ENCODE results near the gene ZNF536.
"Not testable (repeated sequence)": the region's sequence is repeated elsewhere in the genome, so short reads cannot be mapped to it uniquely, and the experiment has no call there.

The ZNF536 gene

DNA sequence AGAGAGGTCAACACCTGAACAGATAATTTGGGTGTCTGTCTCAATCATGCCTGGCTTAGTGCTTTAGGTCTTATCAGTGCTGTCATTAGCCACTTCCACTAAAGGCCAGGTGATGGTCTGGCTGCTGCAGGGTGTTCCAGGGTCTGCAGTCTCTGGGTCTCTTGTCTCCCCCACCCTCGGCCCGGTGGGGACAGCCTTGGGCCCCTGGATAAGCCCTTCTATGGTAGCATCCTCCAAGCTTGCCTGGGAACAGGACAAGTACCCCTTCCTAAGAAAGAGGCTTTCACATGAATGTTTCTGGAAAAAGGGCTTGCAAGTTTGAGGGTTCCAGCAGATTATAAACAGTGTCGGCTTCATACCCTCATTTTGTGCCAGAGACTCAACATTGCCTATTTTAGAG, 29.3 kb upstream of the ZNF536 start:
- no peak for DNase-seq

DNA sequence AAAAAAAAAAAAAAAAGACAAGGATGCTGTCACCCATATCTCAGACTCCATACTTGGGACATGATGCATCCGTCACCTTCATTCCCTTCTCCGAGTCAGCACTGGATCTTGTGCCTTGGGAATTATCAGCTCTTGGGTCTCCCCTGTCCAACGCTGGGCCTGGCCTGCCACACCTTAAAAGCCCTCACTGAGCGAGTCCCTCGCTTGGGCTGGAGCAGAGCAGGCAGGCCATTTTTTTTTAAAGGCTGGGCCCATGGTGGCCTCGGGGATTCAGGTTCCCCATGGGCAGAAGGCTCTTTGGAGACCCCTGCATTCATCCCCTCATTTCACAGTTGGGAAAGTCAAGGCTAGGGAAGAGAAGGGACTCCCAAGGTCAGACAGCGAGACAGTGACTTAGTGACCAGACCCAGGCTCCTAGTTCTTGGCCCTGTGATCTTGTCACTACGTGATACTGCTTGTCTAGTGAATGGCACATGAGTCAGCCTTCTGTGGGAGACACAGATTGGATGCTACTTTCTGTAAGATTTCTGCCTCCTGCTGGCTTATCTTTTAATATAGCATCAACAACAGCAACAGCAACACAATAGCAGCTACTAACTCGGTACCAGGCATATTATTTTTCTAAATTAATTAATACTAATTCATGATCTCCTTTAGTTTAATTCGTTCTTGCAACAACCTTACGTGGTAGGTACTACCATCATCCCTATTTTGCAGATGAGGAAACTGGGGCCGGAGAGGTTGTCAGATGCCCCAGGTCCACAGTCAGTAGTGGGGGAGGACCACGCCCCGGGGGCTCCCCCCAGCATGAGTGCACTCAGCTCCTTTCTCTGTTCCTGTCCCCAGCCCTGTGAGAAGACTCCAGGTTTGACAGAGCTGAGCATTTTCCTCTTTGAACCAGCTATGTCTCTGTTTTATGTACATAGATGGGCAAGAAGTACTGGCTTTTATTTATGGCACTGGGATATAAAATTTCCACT, 27.4 kb upstream of the ZNF536 start:
- no peak for DNase-seq

DNA sequence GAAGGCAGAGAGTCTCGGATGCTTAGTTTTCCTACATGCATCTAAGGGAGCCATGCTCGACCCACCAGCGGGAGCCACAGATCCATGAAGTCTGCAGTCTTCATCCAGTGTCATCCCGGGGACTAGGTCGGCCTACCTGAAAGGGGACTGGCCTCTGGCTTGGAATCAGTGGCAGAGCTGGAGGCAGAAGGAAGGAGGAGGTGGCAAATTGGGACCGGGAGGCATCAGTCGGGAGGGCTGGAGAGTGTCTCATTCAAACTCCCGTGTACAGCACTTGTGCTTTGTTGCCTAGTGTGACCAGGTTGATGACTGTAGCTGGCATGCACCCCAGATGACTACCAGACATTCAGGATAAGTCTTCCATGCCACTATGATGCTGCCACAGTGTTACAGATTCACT, 26.5 kb upstream of the ZNF536 start:
- DNase-seq, result no peak

DNA sequence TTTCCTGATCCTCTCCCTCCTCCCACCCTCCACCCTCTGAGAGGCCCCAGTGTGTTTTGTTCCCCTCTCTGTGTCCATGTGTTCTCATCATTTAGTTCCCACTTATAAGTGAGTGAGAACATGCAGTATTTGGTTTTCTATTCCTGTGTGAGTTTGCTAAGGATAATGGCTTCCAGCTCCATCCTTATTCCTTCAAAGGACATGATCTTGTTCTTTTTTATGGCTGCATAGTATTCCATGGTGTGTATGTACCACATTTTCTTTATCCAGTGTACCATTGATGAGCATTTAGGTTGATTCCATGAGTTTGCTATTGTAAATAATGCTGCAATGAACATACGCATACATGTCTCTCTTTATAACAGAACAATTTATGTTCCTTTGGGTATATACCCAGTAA, 25.7 kb upstream of the ZNF536 start:
- DNase-seq, result not testable (repeated sequence)

DNA sequence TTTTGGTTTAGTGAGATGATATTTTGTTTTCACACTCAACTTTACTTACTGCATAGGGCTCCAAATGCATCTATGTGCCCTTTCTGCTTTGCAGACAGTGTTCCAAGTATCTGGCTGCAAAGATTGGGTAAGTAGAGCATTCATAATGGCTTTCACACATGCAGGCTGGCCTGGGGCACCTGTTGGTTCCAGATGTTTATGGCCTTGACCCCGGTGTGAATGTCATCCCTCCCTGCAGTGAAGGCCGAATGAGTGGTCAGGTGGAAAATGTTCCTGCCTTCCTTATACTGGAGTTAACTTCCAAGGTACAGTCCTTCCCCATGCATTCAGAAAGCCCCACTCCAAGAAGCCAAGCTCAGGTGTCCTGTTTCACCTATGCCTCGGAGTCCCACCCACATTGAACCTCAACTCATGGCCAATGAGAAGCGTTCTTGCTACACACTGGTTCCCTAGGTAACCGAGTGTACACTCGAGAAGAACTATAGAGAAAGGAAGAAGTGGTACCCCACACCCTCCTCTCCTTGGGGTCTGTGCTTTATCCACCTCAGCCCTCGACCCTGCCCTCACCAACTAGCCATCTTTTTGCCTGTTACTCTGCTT, 23.0 kb upstream of the ZNF536 start:
- DNase-seq, result no peak

DNA sequence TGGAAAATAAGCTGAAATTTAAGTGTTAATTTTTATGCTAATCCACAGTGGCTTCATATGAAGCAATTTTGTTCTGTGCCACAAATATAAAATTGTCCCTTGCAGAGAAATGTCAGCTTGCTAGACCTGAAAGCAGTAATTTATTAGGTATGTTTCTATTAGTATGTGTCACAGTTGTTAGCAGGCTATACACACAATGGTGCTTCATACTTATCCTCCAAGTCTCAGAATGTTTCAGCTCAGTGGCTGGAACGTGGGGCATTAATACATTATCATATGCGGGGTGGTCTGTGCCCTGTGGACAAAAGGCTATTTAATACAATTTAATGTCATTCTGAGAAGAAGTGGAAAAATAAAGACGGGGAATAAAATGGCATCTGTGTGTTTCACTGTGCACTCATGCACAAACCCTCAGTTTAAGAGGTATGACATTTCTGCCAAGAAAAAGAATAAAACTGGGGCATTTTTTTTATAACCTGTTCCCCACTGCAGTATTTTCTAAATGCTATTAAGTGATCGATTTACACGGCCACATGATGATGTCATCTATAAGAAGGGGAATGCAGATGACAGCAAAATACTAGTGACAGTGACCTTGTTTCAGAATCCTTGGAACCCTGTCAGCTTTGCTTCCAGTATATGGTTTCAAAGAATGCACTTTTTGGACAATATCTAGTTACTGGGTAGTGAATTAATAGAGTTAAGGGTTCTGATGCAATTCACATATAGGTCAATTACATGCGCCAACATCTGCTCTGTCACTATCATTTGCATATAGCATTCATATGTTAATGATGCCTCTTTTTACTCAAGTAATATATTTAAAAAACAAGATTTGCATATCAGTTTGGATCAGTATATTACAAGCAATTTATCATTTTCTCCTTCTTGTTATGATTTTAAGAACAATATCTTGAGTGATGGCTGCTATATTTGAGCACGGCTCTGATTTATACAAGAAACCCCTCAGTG, 21.2 kb upstream of the ZNF536 start:
- DNase-seq, result no peak

DNA sequence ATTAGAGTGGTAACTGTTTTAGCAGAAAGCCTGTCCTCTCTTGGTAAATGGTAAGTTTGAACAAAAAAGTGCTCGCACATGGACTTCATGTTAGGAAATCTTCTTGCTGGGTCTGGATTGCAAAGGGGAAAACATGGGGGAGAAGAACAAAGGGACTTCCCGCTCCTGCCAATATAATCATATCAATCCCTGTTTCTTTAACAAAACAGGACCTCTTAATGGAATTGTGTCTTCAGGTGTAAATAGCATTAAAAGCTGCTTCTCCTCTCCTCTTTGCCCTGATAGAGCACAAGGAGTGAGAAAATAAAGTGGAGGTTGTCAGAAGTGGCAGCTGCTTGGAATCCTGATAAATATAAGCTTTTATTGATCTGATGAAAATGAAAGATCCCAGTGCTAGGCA, 20.4 kb upstream of the ZNF536 start:
- no peak for DNase-seq

DNA sequence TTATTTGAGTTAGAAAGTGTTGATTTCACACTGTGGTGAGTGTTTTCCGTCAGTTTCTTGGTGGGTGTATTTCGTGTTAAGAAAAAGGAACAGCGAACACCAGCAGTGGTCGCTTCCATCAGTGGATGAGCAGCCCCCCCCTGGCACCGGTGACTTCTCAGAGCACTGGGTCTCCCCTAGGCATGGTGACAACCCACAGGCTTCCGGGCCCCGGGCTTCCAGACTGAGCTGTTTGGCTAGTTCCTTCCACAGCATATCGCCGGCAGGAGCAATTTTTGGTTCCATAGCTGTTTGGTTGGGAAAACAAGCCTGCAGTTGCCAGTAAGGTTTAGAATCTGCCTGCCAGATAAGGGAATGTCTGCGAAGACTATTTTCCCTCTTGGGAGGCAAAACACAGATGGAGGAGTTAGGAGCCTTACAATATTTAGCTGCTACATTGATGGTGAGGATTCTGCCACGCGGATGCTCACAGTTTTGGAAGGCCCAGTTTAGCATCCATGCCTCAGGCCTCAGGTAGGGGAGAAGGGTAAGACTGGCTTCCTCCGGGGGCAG, 18.7 kb upstream of the ZNF536 start:
- no peak for DNase-seq

DNA sequence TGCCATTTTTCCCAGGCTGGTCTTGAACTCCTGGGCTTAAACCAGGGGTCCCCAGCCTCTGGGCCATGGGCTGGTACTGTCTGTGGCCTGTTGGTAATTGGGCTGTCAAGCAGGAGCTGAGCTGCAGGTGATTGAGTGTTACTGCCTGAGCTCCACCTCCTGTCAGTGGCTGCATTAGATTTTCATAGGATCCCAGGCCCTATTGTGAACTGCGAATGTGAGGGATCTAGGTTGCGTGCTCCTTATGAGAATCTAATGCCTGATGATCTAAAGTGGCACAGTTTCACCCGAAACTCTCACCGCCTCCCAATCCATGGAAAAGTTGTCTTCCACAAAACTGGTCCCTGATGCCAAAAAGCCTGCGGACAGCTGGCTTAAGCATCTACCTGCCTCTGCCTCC, 16.6 kb upstream of the ZNF536 start:
- no peak for DNase-seq

DNA sequence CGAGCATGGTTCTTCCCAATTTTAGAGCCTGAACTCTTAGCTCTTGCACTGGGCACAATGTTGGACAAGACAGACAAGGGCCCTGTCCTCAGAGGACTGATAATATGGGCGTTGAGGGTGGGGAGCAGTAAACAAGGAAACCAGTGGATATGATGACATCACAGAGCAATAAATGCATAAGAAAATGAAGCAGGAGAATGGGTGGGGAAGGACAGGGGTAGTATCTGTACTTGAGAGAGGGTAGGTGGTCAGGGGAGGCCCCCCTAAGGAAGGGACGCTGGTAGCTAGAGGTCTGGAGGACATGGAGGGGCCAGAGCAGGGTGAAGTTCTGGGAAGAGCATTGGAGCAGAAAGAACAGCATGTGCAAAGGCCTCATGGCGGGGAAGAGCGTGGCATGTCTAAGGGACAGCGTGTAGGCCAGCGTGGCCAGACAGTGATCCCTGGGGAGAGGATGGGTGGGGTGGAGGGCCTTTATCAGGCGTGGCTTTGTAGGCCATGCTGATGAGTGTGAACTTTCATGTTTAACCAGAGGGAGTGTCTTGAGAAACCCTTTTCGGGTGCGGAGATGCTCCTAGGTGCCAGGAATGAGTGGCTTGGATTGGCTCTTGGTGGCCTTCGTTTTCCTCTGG, 15.1 kb upstream of the ZNF536 start:
- no peak for DNase-seq

DNA sequence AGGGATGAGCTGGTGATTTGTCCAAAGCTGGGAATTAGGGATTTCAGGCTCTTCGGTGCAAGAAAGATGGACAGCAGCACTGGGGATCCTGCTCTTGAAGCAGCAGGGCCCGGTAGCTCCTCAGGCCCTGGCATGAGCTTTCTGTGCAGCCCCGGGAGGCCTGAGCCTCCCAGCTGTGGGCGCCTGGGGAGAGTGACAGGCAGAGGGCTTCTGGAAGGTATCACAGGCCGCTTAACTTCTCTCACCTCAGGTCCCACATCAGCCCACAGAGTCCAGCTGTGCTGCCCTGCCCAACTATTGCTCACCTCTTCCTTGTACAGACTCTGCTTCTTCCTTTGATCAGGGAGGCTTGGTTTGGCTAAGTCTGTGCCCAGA, 14.6 kb upstream of the ZNF536 start:
- no peak for DNase-seq

DNA sequence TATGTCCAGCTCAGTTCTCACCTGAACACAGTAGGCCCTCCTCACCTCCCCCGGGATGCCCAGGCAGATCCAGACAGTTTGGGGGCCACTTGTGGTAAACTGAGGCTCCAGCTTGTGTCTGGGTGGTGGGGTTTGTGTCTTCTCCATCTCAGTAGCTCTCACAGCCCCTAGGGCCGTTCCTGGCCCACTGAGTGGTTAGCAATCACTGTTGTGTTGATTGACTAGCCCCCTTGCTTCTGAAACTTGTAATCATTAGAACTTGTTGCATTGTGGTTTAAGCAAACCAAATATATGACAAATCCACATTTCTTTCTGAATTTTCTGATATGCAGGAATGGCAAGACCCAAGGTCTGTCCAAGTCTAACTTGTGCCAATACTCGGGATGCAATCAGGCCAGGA, 13.9 kb upstream of the ZNF536 start:
- no peak for DNase-seq

DNA sequence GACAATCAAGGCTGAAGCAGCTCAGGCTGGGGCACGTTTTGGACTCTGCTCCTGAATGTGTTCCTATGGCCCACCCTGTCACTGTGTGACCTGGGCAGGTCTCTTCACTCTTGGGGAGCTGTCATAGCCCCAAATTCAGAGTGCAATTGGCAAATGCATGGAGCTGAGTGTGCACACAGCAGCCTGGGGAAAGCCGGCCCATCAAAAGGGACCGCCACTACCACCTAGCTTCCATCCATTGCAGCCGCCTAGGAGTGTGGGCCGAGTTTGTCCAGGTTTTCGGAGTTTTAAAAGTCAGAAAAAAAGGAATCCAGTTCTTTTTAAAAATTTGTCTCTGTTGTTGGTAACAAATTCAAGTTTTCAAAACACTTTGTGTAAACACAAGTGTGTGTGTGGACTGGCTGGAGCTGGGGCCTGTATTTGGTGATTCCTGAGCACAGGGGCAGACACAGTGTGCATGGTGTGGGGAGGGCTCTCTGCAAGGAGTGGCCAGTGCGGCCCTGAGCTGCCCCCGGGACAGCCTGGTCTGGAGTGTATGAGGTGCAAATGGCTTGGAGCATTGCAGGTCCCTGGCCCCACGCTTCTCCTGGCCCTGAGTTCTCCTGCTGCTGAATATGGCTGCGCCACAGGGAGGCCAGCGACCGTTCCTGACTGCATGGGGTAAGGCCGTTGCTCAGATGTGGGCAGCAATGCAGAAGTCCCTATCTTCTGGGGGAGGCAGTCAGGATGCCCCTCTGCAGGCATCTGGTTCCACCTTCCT, 13.2 kb upstream of the ZNF536 start:
- DNase-seq, result no peak

DNA sequence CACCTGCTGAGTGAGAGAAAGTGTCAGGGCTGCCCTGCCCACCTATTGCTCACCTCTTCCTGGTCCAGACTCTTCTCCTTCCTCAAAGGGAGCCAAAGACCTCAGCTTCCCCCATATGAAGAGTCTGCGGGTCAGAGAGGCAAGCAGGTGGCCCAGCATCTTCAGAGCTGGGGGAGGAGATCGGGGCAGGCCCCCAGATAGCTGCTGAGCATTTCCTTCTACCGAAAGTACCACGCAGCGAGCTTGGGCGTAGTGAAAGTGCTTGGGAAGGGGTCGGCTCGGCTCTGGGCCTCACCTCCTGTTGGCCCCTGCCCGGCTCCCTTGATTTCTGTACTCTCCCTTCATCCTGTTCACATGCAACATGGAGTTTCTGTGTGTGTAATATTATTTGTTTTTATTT, 12.2 kb upstream of the ZNF536 start:
- DNase-seq, result no peak

DNA sequence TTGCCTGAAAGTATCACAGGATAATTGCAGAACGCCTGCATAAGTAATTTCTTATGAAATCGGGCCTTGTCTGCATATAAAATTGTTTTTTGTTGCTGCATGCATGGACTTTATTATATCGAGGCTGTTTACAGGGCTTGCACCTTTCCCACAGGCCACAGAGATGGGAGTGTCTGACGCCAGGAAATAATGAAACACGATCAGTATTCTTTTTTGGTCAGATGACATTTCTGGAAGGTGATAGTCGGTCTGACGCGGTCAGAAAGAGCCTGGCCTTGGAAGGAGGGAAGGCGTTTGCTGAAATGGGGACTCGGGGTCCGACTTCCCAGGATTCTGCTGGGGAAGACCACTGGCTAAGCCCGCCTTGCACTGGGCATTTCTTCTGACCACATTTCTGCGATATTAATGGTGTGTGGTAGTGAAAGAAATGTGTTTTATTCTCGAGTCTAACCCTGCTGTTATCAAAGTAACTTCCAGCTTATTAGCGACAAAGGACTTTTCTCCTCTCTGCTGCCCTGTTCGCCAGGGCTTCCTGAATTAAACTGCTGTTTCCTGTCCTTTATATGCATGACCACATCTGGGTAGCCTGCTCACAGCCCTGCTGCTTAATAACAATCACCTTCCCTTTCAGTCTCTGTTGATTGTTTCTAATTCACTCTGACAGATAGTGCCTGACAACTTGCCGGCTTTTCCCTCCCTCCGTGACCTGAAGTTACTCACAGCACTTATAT, 11.6 kb upstream of the ZNF536 start:
- no peak for DNase-seq

DNA sequence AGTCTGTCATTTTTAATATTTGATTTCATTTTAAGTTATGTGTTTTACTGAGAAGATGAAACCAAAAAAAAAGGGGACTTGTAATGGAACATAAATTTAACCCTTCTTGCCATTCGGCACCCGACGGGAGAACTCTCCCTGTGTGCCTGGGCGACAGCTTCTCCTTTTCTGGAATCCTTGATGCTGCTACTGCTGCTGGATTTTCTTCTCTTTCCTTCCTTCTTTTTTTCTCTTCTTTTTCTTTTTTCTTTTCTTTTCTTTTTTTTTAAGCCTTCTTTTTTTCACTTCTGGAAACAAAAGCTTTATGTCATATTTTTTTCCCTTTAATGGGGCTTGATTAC, 11.1 kb upstream of the ZNF536 start:
- DNase-seq, result no peak

DNA sequence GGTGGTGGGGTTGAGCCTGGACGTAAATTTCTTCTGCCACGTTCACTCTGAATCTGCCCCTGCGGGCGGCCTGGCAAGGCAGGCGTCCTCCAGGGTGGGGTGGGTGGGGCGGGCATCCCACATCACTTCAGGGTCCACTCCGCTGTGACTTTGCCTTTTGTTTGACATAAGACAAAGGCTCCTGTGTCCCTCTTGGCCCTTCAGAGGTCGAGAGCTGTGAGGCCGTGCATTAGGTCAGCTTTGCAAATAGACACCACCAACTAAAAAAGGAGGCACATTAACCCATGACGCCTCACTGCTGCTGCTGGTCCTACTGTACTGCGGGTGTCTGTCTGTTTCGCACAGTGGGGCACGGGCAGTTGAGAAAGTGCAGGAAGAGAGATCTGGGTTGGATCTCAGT, 10.5 kb upstream of the ZNF536 start:
- DNase-seq, result no peak

DNA sequence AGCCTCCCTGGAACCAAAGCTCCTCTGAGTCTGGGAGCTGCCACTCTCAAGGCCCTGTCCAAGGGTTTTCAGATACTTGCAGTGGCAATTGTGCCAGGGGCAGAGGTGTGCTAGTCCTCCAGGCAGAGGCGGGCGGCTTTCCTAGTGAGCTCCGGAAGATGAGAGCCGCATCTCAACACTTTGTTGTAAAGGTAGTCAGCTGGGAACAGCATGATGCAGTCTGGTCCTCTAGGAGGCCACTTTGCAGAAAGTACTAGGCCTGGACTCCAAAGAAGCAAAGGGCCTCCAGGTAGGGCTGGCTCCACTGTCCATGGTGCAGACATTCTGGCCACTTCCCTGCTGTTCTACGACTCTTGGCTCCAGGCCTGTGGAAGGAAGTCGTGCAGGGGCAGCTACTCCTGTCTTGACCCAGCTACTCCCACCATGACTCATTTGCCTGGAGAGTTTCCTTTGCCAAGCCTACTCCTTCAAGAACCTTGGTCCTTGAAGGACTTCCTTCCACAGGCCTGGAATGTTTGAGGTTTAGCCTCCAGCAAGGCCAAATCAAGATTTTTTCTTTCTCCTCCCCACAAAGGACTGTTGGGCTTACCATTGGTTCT, 9.9 kb upstream of the ZNF536 start:
- DNase-seq, result no peak

DNA sequence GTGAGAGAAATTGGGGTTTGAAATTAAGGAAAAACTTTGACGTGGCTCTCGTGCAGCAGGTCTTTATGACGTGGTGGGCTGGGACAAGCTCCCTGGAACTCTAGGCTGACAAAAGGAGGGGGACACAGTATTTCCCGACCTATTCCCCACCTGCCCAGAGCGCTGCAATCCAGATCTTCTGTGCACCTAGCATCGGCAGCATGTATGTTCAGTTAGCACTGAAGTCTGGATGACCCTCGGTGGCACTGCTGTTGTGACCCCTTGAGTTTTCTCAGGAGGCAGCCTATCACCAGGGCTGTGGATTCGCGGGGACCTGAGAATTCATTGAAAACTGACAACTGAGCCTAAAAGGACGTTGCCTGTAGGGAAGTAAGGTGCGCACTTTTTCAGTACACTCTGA, 9.1 kb upstream of the ZNF536 start:
- DNase-seq, result no peak

DNA sequence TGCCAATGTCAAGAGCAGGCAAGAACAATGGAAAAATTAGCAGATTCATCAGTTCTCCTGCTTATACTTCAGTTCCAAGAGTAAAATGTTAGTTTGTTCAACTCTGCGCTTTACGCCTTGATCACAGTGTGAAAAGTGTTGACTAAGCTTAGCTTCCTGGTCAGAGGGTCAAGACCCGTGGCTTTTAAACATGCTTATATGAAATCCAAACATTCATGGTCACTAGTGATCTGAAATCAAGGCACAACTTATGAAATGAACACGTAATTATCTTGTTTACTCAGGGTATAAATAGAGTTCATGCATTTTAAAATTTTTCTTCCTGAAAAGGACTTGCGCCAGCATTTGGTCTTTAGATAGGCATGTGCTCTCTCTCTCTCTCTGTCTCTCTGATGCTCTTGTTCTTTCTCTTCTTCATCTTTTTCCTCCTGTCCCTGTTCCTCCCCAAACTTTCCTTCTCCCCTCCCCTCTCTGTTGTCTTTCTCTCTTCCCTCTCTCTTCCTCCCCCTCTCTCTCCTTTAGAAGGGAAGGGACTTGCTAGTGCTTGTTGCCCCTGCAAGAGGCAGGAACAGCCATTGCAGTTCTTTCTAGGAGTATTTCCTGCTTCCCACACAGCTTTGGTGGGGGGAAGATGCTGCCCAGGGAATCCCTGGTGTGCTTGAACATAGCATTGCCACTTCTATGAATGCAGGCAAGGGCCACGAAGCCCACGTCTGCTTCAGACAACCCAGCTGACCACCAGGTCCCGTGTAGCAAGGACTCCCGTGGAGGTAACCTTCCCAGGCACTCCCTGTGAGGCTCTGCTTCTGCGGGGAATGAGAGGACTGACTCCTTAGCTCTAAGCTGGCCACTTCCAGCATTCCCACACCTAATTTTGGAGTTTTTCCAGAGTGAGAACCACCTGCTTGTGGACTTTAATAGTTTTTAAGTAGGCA, 7.1 kb upstream of the ZNF536 start:
- no peak for DNase-seq

All from NK-92 treated with Interleukin-12 subunit alpha and Interleukin-12 subunit beta, amount 100 ng/mL, for 24 hours (cell line).